ENCODE measurements around the gene FAIM. TPM values are rescaled to one million over a fixed set of nuclear protein-coding genes. Genes with fewer than 3 reads are reported as not detected.
"Not testable (repeated sequence)": the region's sequence is repeated elsewhere in the genome, so short reads cannot be mapped to it uniquely, and the experiment has no call there.

FAIM gene
- polyA plus RNA-seq, 3 donors = 0.96 to 3.7 (median 3.6) TPM

DNA sequence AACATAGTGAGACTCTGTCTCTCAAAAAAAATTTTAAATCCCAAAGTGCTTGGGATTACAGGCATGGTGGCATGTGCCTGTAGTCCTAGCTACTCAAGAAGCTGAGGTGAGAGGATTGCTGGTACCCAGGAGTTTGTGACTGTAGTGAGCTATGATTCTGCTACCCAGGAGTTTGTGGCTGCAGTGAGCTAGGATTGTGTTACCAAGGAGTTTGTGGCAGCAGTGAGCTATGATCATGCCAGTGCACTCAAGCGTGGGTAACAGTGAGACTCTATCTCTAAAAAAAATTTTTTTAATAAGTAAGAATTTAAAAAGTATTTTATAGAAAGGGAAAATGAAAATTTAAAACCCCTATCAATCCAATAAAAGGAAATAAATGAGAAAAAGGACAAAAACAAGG, 69.5 kb downstream of the FAIM start:
- Mint-ChIP-seq H3K36me3 (peaks cover 68 to 87% of the 10 kb centered on the region in 2 donors), H3K4me1 (no peaks in the 10 kb centered on the region), H3K9me3 (peaks cover 11 to 27% (median 18%) of the 10 kb centered on the region in 7 donors), H3K4me3 (no peak overlapping the region), H3K27ac (no peak overlapping the region), H3K27me3 (ENCODE audit: low read depth in 3 of 3) (no peaks in the 10 kb centered on the region)
- Histone ChIP-seq H3K36me3 (replicated peaks in 1 of 2; ENCODE audit: control insufficient read depth in 1 of 2, insufficient read depth in 2 of 2, low read length in 2 of 2) (peaks cover 70 to 88% of the 10 kb centered on the region in 2 donors), H3K27ac (ENCODE audit: low read depth in 1 of 2, low read length in 2 of 2) (no peak overlapping the region), H3K9ac (ENCODE audit: insufficient read depth, low read length, poor library complexity, severe bottlenecking) (no peak overlapping the region), H3K4me2 (replicated peaks; ENCODE audit: extremely low read depth, low read length, poor library complexity, severe bottlenecking) (no peak overlapping the region), H3K4me1 (ENCODE audit: control insufficient read depth in 1 of 2, insufficient read depth in 2 of 2, low read length in 2 of 2) (no peaks in the 10 kb centered on the region), H3K9me3 (replicated peaks in 1 of 2; ENCODE audit: control insufficient read depth in 1 of 2, insufficient read depth in 1 of 2, low read length in 2 of 2) (peaks cover 18 to 26% of the 10 kb centered on the region in 2 donors), H4K20me1 (ENCODE audit: insufficient read depth, low read length) (no peaks in the 10 kb centered on the region), H3K4me3 (replicated peaks in 1 of 3; ENCODE audit: low read depth in 2 of 3, low read length in 3 of 3) (no peak overlapping the region), H2AFZ (ENCODE audit: insufficient read depth, low read depth, low read length, poor library complexity, severe bottlenecking) (no peak overlapping the region), H3K27me3 (ENCODE audit: control insufficient read depth in 2 of 2, insufficient read depth in 2 of 2, low read length in 2 of 2) (no peaks in the 10 kb centered on the region), H3K79me2 (ENCODE audit: insufficient read depth, low read length) (no peaks in the 10 kb centered on the region)
- no CpG with 5 or more reads among the region's 1 CpG for WGBS (ENCODE audit: insufficient coverage)
- TF ChIP-seq, protein P1, sequence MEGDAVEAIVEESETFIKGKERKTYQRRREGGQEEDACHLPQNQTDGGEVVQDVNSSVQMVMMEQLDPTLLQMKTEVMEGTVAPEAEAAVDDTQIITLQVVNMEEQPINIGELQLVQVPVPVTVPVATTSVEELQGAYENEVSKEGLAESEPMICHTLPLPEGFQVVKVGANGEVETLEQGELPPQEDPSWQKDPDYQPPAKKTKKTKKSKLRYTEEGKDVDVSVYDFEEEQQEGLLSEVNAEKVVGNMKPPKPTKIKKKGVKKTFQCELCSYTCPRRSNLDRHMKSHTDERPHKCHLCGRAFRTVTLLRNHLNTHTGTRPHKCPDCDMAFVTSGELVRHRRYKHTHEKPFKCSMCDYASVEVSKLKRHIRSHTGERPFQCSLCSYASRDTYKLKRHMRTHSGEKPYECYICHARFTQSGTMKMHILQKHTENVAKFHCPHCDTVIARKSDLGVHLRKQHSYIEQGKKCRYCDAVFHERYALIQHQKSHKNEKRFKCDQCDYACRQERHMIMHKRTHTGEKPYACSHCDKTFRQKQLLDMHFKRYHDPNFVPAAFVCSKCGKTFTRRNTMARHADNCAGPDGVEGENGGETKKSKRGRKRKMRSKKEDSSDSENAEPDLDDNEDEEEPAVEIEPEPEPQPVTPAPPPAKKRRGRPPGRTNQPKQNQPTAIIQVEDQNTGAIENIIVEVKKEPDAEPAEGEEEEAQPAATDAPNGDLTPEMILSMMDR (IDR thresholded peaks at IDR 0.05) = no peak
- no peak for DNase-seq
- intact Hi-C loops (cut with micrococcal nuclease) = no loop called here

DNA sequence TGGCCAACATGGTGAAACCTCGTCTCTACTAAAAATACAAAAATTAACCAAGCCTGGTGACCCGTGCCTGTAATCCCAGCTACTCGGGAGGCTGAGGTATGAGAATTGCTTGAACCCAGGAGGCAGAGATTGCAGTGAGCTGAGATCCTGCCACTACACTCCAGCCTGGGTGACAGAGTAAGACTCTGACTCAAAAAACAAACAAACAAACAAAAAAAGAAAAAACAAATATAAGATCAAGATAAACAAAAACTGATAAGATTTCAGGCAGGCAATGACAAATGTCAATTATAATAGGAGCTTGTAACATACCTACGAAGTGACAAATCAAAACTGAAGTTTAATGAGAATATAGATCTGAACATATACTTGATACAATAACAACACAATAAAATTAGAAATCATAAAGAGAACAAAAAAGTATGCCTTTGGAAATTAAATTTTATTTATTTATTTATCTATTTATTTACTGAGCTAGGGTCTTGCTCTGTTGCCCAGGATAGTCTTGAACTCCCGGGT, 70.4 kb downstream of the FAIM start:
- Histone ChIP-seq H3K4me1 (ENCODE audit: control insufficient read depth in 1 of 2, insufficient read depth in 2 of 2, low read length in 2 of 2) (no peaks in the 10 kb centered on the region), H3K36me3 (replicated peaks in 1 of 2; ENCODE audit: control insufficient read depth in 1 of 2, insufficient read depth in 2 of 2, low read length in 2 of 2) (peaks cover 75 to 88% of the 10 kb centered on the region in 2 donors), H3K27me3 (ENCODE audit: control insufficient read depth in 2 of 2, insufficient read depth in 2 of 2, low read length in 2 of 2) (no peaks in the 10 kb centered on the region), H3K9ac (ENCODE audit: insufficient read depth, low read length, poor library complexity, severe bottlenecking) (no peak overlapping the region), H2AFZ (ENCODE audit: insufficient read depth, low read depth, low read length, poor library complexity, severe bottlenecking) (no peak overlapping the region), H3K79me2 (ENCODE audit: insufficient read depth, low read length) (no peaks in the 10 kb centered on the region), H3K9me3 (replicated peaks in 1 of 2; ENCODE audit: control insufficient read depth in 1 of 2, insufficient read depth in 1 of 2, low read length in 2 of 2) (peaks cover 18 to 26% of the 10 kb centered on the region in 2 donors), H3K4me2 (replicated peaks; ENCODE audit: extremely low read depth, low read length, poor library complexity, severe bottlenecking) (no peak overlapping the region), H4K20me1 (ENCODE audit: insufficient read depth, low read length) (no peaks in the 10 kb centered on the region), H3K27ac (ENCODE audit: low read depth in 1 of 2, low read length in 2 of 2) (no peak overlapping the region), H3K4me3 (replicated peaks in 1 of 3; ENCODE audit: low read depth in 2 of 3, low read length in 3 of 3) (no peak overlapping the region)
- Mint-ChIP-seq H3K36me3 (peaks cover 68 to 88% of the 10 kb centered on the region in 2 donors), H3K27me3 (ENCODE audit: low read depth in 3 of 3) (no peaks in the 10 kb centered on the region), H3K4me1 (no peaks in the 10 kb centered on the region), H3K27ac (peak overlapping the region in 1 of 7 donors; percentile 32), H3K9me3 (peaks cover 11 to 27% (median 18%) of the 10 kb centered on the region in 7 donors), H3K4me3 (no peak overlapping the region)
- intact Hi-C loops (cut with micrococcal nuclease) = no loop called here
- no peak for DNase-seq
- 100% methylated on average over 1 of the region's 5 CpGs for WGBS (ENCODE audit: insufficient coverage)
- TF ChIP-seq, protein P1 (IDR thresholded peaks at IDR 0.05) = no peak

DNA sequence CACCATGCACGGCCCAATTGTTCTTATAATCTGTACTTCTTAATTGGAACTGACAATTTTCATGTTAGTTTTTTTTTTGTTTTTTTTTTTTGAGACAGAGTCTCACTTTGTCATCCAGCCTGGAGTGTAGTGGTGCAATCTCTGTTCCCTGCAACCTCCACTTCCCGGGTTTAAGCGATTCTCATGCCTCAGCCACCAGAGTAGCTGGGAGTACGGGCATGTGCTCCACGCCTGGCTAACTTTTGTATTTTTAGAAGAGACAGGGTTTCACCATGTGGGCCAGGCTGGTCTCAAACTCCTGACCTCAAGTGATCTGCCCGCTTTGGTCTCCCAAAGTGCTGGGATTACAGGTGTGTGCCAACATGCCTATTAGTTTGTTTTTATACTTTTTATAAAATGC, 72.4 kb downstream of the FAIM start:
- H3K4me3 Mint-ChIP-seq; H3K27me3 Mint-ChIP-seq (ENCODE audit: low read depth in 3 of 3); H3K4me3 ChIP-seq (replicated peaks in 1 of 3; ENCODE audit: low read depth in 2 of 3, low read length in 3 of 3); H4K20me1 ChIP-seq (ENCODE audit: insufficient read depth, low read length); H3K4me1 Mint-ChIP-seq; H3K9ac ChIP-seq (ENCODE audit: insufficient read depth, low read length, poor library complexity, severe bottlenecking); H3K27ac ChIP-seq (ENCODE audit: low read depth in 1 of 2, low read length in 2 of 2); H2AFZ ChIP-seq (ENCODE audit: insufficient read depth, low read depth, low read length, poor library complexity, severe bottlenecking); H3K4me2 ChIP-seq (replicated peaks; ENCODE audit: extremely low read depth, low read length, poor library complexity, severe bottlenecking); H3K4me1 ChIP-seq (ENCODE audit: control insufficient read depth in 1 of 2, insufficient read depth in 2 of 2, low read length in 2 of 2); H3K27me3 ChIP-seq (ENCODE audit: control insufficient read depth in 2 of 2, insufficient read depth in 2 of 2, low read length in 2 of 2); DNase-seq; H3K27ac Mint-ChIP-seq; intact Hi-C loops (cut with micrococcal nuclease); H3K79me2 ChIP-seq (ENCODE audit: insufficient read depth, low read length): not testable (repeated sequence)
- WGBS (ENCODE audit: insufficient coverage) = 83% methylated on average over 2 of the region's 6 CpGs
- Mint-ChIP-seq H3K9me3 (peaks cover 4 to 18% (median 11%) of the 10 kb centered on the region in 7 donors), H3K36me3 (peaks cover 55 to 80% of the 10 kb centered on the region in 2 donors)
- H3K36me3 ChIP-seq (replicated peaks in 1 of 2; ENCODE audit: control insufficient read depth in 1 of 2, insufficient read depth in 2 of 2, low read length in 2 of 2) = peaks cover 70 to 86% of the 10 kb centered on the region in 2 donors
- H3K9me3 ChIP-seq (replicated peaks in 1 of 2; ENCODE audit: control insufficient read depth in 1 of 2, insufficient read depth in 1 of 2, low read length in 2 of 2) = peaks cover 14 to 17% of the 10 kb centered on the region in 2 donors
